ENCODE measurements around the gene ERMAP. TPM values are rescaled to one million over a fixed set of nuclear protein-coding genes. Genes with fewer than 3 reads are reported as not detected.

ERMAP gene
- polyA plus RNA-seq, 1 donor, result 21.8 TPM

DNA sequence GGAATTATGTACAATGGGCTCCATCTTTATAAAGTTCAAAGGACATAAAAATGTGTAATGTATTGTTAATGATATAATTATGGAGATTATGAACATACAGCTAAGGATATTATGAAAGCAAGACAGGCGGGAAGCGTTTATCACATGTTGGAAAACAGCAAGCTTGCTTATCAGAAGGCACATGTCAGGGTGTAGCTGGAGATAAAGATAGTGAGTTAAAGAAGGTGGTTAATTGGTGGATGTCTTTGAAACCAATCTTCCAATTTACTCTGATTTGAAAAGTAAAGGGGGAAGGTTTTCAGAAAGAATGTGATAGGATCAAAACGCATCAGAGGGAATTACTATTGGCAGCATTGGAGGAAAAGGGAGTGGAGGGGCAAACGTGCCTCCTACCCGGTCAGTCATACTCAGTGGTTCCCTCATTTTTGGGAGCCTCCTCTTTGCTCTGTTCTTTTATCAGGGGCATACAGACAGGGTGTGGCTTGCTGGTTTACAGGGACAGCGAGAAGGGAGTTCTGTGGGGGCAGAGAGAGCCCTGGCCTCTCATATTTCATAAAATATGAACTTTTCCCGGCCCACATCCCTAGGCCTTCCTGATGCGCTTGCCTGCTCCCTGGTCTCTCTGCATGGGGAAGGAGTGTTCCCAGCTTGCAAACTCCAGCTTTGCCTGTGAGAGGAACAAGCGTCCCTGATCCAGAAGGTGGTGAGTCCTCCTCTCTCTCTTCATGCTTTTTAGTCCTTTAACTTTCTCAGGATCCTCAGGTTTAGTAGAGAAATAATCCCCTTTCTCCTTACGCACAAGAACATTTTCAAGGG is 8.3 kb downstream of the ERMAP start:
- Histone ChIP-seq H3K4me1 (ENCODE audit: control insufficient read depth, insufficient read depth, low read length) (peaks cover 3% of the 10 kb centered on the region), H3K27ac (ENCODE audit: low read length) (no peak overlapping the region), H3K27me3 (ENCODE audit: control insufficient read depth, insufficient read depth, low read length) (no peaks in the 10 kb centered on the region), H3K36me3 (ENCODE audit: control insufficient read depth, insufficient read depth, low read length) (peaks cover 2% of the 10 kb centered on the region), H3K9me3 (ENCODE audit: control insufficient read depth, low read depth, low read length) (no peaks in the 10 kb centered on the region), H3K4me3 (ENCODE audit: low read length) (no peak overlapping the region)
- 20% methylated on average over 3 of the region's 10 CpGs for WGBS (ENCODE audit: insufficient coverage, low lambda C conversion rate)
- peak in 1 of 2 donors; percentile 20 for DNase-seq

DNA sequence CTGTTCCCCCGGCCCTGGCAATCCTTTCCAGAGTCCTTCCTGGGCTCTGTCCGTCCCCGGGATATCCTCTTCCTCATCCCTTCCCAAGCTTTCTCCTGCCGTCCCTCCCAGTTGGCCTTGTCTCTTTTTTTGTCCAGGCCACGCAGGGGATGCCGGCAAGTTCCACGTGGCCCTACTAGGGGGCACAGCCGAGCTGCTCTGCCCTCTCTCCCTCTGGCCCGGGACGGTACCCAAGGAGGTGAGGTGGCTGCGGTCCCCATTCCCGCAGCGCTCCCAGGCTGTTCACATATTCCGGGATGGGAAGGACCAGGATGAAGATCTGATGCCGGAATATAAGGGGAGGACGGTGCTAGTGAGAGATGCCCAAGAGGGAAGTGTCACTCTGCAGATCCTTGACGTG is 13.7 kb downstream of the ERMAP start:
- Histone ChIP-seq H3K27ac (ENCODE audit: low read length) (no peak overlapping the region), H3K4me1 (ENCODE audit: control insufficient read depth, insufficient read depth, low read length) (no peaks in the 10 kb centered on the region), H3K4me3 (ENCODE audit: low read length) (no peak overlapping the region), H3K36me3 (ENCODE audit: control insufficient read depth, insufficient read depth, low read length) (peaks cover 19% of the 10 kb centered on the region), H3K9me3 (ENCODE audit: control insufficient read depth, low read depth, low read length) (no peaks in the 10 kb centered on the region), H3K27me3 (ENCODE audit: control insufficient read depth, insufficient read depth, low read length) (no peaks in the 10 kb centered on the region)
- DNase-seq, result no peak
- WGBS (ENCODE audit: insufficient coverage, low lambda C conversion rate), result 100% methylated on average over 1 of the region's 17 CpGs

DNA sequence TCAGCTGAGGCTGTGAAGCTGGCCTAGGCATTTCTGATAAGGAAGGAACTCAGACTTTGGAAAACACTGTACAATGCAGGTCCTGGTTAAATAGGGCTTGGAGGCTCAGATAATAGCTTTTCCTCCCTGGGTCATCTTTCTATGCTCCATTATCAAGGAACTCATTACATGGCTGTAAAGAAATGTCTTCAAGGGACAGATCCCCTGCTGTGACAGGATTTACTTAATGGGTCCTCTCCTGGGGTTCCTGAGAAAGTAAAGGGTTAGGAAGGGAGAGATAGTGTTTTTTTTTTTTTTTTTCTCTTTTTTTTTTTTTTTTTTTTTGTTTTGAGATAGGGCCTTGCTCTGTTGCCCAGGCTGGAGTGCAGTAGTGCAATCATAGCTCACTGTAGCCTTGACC is 14.4 kb downstream of the ERMAP start:
- Histone ChIP-seq H3K4me1 (ENCODE audit: control insufficient read depth, insufficient read depth, low read length) (no peaks in the 10 kb centered on the region), H3K4me3 (ENCODE audit: low read length) (no peak overlapping the region), H3K9me3 (ENCODE audit: control insufficient read depth, low read depth, low read length) (no peaks in the 10 kb centered on the region), H3K27me3 (ENCODE audit: control insufficient read depth, insufficient read depth, low read length) (no peaks in the 10 kb centered on the region), H3K36me3 (ENCODE audit: control insufficient read depth, insufficient read depth, low read length) (peaks cover 19% of the 10 kb centered on the region), H3K27ac (ENCODE audit: low read length) (no peak overlapping the region)
- DNase-seq, result no peak

DNA sequence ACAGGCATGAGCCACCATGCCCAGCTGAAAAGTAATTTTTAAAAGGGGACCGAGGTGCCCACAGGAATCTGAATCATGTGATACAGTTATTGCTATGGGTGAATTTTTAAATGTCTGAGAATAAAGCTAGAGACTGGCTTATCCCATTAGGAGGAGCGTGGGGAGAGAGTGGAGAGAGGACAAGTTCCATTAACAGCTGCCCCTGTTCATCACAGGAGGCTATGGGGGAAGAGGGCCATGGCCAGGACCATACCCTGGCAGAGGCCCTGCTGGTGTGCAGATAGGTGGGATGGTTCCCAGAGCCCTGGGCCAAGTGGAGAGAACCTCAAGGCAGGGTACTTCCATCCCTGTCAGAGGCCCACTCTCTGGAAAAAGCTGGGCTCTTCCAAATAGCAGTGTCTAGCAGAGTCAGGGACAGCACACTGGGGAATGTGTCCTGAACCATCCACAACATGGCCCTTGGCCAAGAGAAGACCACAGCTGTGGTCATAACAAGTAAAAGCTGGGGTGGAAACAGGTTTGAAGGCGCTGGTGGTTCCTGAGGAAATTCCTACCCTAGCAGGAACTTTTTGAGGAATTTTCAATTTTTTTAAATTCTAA is 15.8 kb downstream of the ERMAP start:
- no peaks in the 10 kb centered on the region for H3K9me3 ChIP-seq (ENCODE audit: control insufficient read depth, low read depth, low read length)
- peaks cover 19% of the 10 kb centered on the region for H3K36me3 ChIP-seq (ENCODE audit: control insufficient read depth, insufficient read depth, low read length)
- no peak for DNase-seq
- H3K4me1 ChIP-seq (ENCODE audit: control insufficient read depth, insufficient read depth, low read length), result no peaks in the 10 kb centered on the region
- H3K27me3 ChIP-seq (ENCODE audit: control insufficient read depth, insufficient read depth, low read length), result no peaks in the 10 kb centered on the region
- 80% methylated on average over 1 of the region's 3 CpGs for WGBS (ENCODE audit: insufficient coverage, low lambda C conversion rate)
- H3K27ac ChIP-seq (ENCODE audit: low read length), result no peak overlapping the region
- no peak overlapping the region for H3K4me3 ChIP-seq (ENCODE audit: low read length)

DNA sequence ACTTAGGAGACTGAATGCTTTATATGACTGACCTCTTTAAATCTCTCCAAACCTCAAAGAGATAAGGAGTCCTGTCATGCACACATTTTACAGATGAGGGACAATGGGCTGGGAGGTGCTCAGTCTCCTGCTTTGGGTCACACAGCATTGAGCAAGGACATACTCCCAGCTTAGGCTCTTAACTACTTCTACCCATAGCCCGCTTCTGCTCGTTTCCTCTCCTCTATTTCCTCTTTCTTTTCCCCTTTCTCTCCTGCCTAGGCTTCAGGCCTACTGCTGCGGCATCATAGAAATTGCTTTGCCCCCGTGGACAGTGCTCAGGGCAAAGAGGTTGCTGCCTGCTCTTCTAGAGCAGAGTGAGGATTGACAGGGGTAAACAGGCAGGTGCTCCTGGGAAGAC is 17.1 kb downstream of the ERMAP start:
- Histone ChIP-seq H3K4me1 (ENCODE audit: control insufficient read depth, insufficient read depth, low read length) (no peaks in the 10 kb centered on the region), H3K4me3 (ENCODE audit: low read length) (no peak overlapping the region), H3K27me3 (ENCODE audit: control insufficient read depth, insufficient read depth, low read length) (no peaks in the 10 kb centered on the region), H3K36me3 (ENCODE audit: control insufficient read depth, insufficient read depth, low read length) (peaks cover 20% of the 10 kb centered on the region), H3K27ac (ENCODE audit: low read length) (no peak overlapping the region), H3K9me3 (ENCODE audit: control insufficient read depth, low read depth, low read length) (no peaks in the 10 kb centered on the region)
- no peak for DNase-seq
- no CpG with 5 or more reads among the region's 4 CpGs for WGBS (ENCODE audit: insufficient coverage, low lambda C conversion rate)

DNA sequence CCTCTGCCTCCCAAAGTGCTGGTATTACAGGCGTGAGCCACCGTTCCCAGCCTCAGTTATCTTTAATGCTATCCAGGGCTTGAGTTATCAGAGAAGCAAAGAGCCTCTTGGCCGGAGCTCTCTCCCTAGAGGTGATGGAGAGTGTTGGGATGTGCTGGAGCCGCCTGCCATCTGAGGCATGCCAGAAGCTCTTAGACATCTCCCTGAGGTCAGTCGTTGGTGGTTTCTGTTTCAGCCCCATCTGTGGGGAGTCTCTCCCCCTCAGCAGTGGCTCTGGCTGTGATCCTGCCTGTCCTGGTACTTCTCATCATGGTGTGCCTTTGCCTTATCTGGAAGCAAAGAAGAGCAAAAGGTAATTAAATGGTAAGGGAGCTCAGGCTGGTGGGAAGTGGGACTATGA is 17.9 kb downstream of the ERMAP start:
- no peak for DNase-seq
- Histone ChIP-seq H3K27me3 (ENCODE audit: control insufficient read depth, insufficient read depth, low read length) (no peaks in the 10 kb centered on the region), H3K4me1 (ENCODE audit: control insufficient read depth, insufficient read depth, low read length) (no peaks in the 10 kb centered on the region), H3K36me3 (ENCODE audit: control insufficient read depth, insufficient read depth, low read length) (peaks cover 21% of the 10 kb centered on the region), H3K4me3 (ENCODE audit: low read length) (no peak overlapping the region), H3K9me3 (ENCODE audit: control insufficient read depth, low read depth, low read length) (no peaks in the 10 kb centered on the region), H3K27ac (ENCODE audit: low read length) (no peak overlapping the region)
- no CpG with 5 or more reads among the region's 5 CpGs for WGBS (ENCODE audit: insufficient coverage, low lambda C conversion rate)

DNA sequence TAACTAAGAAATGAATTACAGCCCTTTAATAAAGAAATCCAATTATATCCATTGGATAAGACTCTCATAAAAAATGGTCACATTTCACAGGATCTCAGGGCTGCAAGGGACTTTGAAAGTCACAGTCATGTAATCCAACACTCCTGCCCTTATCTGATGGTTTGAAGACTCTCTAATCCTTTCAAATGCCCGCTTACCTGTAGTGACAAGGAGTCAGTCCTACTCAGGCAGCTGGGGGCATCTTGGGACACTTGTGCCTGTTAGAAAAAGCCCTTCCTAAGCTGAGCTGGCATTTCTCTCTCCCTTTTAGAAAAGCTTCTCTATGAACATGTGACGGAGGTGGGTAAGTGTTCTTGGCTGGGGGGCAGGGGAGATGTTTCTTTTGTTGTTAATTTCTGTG is 18.5 kb downstream of the ERMAP start:
- peaks cover 17% of the 10 kb centered on the region for H3K36me3 ChIP-seq (ENCODE audit: control insufficient read depth, insufficient read depth, low read length)
- no peaks in the 10 kb centered on the region for H3K9me3 ChIP-seq (ENCODE audit: control insufficient read depth, low read depth, low read length)
- DNase-seq, result no peak
- no peaks in the 10 kb centered on the region for H3K27me3 ChIP-seq (ENCODE audit: control insufficient read depth, insufficient read depth, low read length)
- WGBS (ENCODE audit: insufficient coverage, low lambda C conversion rate), result no CpG with 5 or more reads among the region's 2 CpGs
- H3K4me1 ChIP-seq (ENCODE audit: control insufficient read depth, insufficient read depth, low read length), result no peaks in the 10 kb centered on the region
- H3K27ac ChIP-seq (ENCODE audit: low read length), result no peak overlapping the region
- H3K4me3 ChIP-seq (ENCODE audit: low read length), result no peak overlapping the region

DNA sequence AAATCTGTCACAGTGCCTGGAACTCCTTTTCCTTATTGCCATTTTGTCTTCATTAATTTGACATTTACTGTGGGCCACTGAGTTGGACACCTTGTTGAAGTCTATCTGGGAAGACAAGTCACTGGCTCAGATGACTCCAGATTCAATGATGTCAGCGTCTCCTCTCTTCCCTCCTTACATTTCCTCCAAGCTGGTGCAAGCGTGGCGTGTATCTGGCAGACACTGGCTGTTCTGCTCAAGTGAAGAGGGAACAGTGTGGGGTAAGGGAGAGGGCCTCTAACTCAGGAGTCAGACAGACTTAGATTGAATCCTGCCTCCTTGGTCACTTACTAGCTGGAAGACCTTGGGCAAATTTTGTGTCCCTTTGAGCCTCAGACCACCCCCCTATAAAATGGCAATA is 20.8 kb downstream of the ERMAP start:
- Histone ChIP-seq H3K36me3 (ENCODE audit: control insufficient read depth, insufficient read depth, low read length) (peaks cover 26% of the 10 kb centered on the region), H3K27me3 (ENCODE audit: control insufficient read depth, insufficient read depth, low read length) (no peaks in the 10 kb centered on the region), H3K4me3 (ENCODE audit: low read length) (no peak overlapping the region), H3K9me3 (ENCODE audit: control insufficient read depth, low read depth, low read length) (no peaks in the 10 kb centered on the region), H3K4me1 (ENCODE audit: control insufficient read depth, insufficient read depth, low read length) (no peaks in the 10 kb centered on the region), H3K27ac (ENCODE audit: low read length) (no peak overlapping the region)
- no CpG with 5 or more reads among the region's 3 CpGs for WGBS (ENCODE audit: insufficient coverage, low lambda C conversion rate)
- DNase-seq, result no peak

DNA sequence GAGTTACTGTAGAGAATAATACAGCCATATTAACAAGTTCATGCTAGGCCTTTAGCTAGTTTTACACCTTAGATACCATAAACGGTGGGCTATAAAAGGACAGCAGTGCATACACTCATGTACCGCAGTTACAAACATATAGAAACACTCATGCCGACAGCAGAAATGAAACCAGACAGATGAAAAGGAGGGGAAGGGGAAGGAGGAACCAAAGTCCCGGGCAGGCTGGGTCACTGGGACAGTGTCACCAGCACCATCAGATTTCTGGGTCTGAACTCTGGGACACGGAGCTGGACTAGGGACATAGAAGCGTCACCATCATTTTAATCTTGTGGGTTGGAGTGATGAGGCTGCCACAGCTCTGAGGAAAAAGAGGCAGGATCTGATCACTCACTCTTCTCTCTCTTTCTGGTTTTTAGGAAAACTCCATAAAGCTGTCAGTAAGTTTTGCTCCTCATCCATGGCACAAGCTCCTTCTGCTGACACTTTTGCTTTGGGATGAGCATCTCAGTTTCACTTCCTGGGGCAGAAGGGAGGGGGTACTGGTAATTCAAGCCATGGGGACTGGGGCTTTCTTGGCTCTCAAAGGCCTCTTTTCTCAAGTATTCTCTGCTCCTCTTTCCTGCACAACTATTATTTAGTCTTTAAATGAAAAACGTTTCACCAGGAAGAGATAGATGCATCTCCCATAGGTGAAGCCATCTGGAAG is 21.7 kb downstream of the ERMAP start:
- no peaks in the 10 kb centered on the region for H3K9me3 ChIP-seq (ENCODE audit: control insufficient read depth, low read depth, low read length)
- no peaks in the 10 kb centered on the region for H3K4me1 ChIP-seq (ENCODE audit: control insufficient read depth, insufficient read depth, low read length)
- 100% methylated on average over 2 of the region's 7 CpGs for WGBS (ENCODE audit: insufficient coverage, low lambda C conversion rate)
- no peak for DNase-seq
- no peak overlapping the region for H3K27ac ChIP-seq (ENCODE audit: low read length)
- H3K4me3 ChIP-seq (ENCODE audit: low read length), result no peak overlapping the region
- H3K27me3 ChIP-seq (ENCODE audit: control insufficient read depth, insufficient read depth, low read length), result no peaks in the 10 kb centered on the region
- H3K36me3 ChIP-seq (ENCODE audit: control insufficient read depth, insufficient read depth, low read length), result peaks cover 29% of the 10 kb centered on the region

DNA sequence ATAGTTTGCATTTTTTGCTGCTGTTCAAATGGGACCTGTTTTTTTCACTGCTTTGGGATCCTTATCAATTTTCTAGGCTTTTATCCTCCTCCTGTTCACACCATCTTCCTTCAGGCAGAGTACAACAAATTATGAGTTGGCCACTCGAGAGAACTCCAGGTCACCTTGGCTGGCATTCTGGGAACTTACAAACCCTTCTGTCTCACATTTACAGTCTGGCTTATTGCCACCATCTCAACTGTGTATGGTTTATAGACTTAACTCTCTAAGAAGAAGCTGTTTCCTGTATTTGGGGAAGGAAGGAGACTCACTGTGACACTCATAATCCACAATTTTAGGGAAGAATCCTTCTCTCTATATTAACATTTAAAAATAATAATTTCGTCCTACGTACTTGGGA is 24.1 kb downstream of the ERMAP start:
- H3K4me1 ChIP-seq (ENCODE audit: control insufficient read depth, insufficient read depth, low read length), result no peaks in the 10 kb centered on the region
- no peaks in the 10 kb centered on the region for H3K9me3 ChIP-seq (ENCODE audit: control insufficient read depth, low read depth, low read length)
- peaks cover 18% of the 10 kb centered on the region for H3K36me3 ChIP-seq (ENCODE audit: control insufficient read depth, insufficient read depth, low read length)
- no peak overlapping the region for H3K27ac ChIP-seq (ENCODE audit: low read length)
- no peaks in the 10 kb centered on the region for H3K27me3 ChIP-seq (ENCODE audit: control insufficient read depth, insufficient read depth, low read length)
- no CpG with 5 or more reads among the region's 3 CpGs for WGBS (ENCODE audit: insufficient coverage, low lambda C conversion rate)
- DNase-seq, result no peak
- no peak overlapping the region for H3K4me3 ChIP-seq (ENCODE audit: low read length)
